HFFc6 (cell line): ENCODE measurements around the gene CDPF1. TPM values are rescaled to one million over a fixed set of nuclear protein-coding genes. Genes with fewer than 3 reads are reported as not detected.

Experiments used
- DNase-seq: peaks from one replicate; pipeline ENCODE4 v3.0.0-alpha.2; 2018
- H3K27ac Mint-ChIP-seq: 2 replicates; pipeline ENCODE4 v1.8.0; 2020; ENCODE audit warnings: mild to moderate bottlenecking, mixed read lengths
- H3K27me3 Mint-ChIP-seq: 2 replicates; pipeline ENCODE4 v1.8.0; 2021; ENCODE audit warnings: mild to moderate bottlenecking, moderate library complexity, mixed read lengths; ENCODE audit not compliant: insufficient read depth
- H3K36me3 Mint-ChIP-seq: 2 replicates; pipeline ENCODE4 v1.8.0; 2021; ENCODE audit warnings: low read depth, mixed read lengths
- H3K4me1 Mint-ChIP-seq: 2 replicates; pipeline ENCODE4 v1.8.0; 2020; ENCODE audit warnings: low read depth, mixed read lengths
- H3K4me3 Mint-ChIP-seq: 2 replicates; pipeline ENCODE4 v1.8.0; 2020; ENCODE audit warnings: mild to moderate bottlenecking, moderate library complexity, mixed read lengths
- H3K9me3 Mint-ChIP-seq: 2 replicates; pipeline ENCODE4 v1.8.0; 2020; ENCODE audit warnings: mild to moderate bottlenecking, mixed read lengths
- CTCF ChIP-seq: fragments of 200-600 bp; sonication (generic); IDR thresholded peaks from 2 replicates; pipeline ENCODE4 v1.5.0; 2021; ENCODE audit warnings: antibody characterized with exemption, mild to moderate bottlenecking
- total RNA-seq, 6 experiments: library from RNA; stranded (reverse); fragmentation: NEBNext Ultra II Directional; extraction: Animal tissue kit (Norgen Biotek cat#: 25700); gene quantifications; 2 replicates in 1 of 6; 3 replicates in 5 of 6; pipeline ENCODE4 v1.2.3, GENCODE V29; 2021

Gene CDPF1
- total RNA-seq, 6 experiments from 2014 or later = 6.4 to 9.3 (median 7.6) TPM

GRCh38 chr22:46259374-46259773 lies 9.3 kb upstream of the CDPF1 start:
- Mint-ChIP-seq H3K4me3 (no peak overlapping the region), H3K9me3 (peaks cover 16% of the 10 kb centered on the region), H3K27ac (no peak overlapping the region), H3K27me3 (peaks cover 29% of the 10 kb centered on the region), H3K36me3 (peaks cover 9% of the 10 kb centered on the region; the same call in 1 of the 2 replicates), H3K4me1 (peaks cover 19% of the 10 kb centered on the region)
- no peak for TF ChIP-seq CTCF
- no peak for DNase-seq

- Mint-ChIP-seq H3K9me3 (peaks cover 5% of the 10 kb centered on the region; the same call in 1 of the 2 replicates), H3K4me3 (no peak overlapping the region), H3K27ac (peak overlapping the region; percentile 56), H3K27me3 (peaks cover 26% of the 10 kb centered on the region; the same call in 1 of the 2 replicates), H3K36me3 (peaks cover 6% of the 10 kb centered on the region; the same call in 1 of the 2 replicates), H3K4me1 (peaks cover 31% of the 10 kb centered on the region)
- no peak for TF ChIP-seq CTCF
- peak; percentile 55 for DNase-seq
Measured at GRCh38 chr22:46256358-46256958, 6.4 kb upstream of the CDPF1 start.

GRCh38 chr22:46251816-46252380 lies 1.8 kb upstream of the CDPF1 start:
- TF ChIP-seq CTCF = no peak
- no peak for DNase-seq
- Mint-ChIP-seq H3K4me3 (peak overlapping the region; percentile 85; the same call in 1 of the 2 replicates), H3K9me3 (no peaks in the 10 kb centered on the region), H3K27me3 (no peaks in the 10 kb centered on the region; the same call in 1 of the 2 replicates), H3K36me3 (0 out of 2 replicates have a peak, but pooled peaks cover 5% of the 10 kb centered on the region), H3K4me1 (peaks cover 40% of the 10 kb centered on the region), H3K27ac (no peak overlapping the region)

- H3K27ac Mint-ChIP-seq = peak overlapping the region; percentile 66; the same call in 1 of the 2 replicates
- H3K36me3 Mint-ChIP-seq = 0 out of 2 replicates have a peak, but pooled peaks cover 5% of the 10 kb centered on the region
- no peaks in the 10 kb centered on the region; the same call in 1 of the 2 replicates for H3K27me3 Mint-ChIP-seq
- no peak for TF ChIP-seq CTCF
- DNase-seq = no peak
- peaks cover 33% of the 10 kb centered on the region for H3K4me1 Mint-ChIP-seq
- no peaks in the 10 kb centered on the region for H3K9me3 Mint-ChIP-seq
- peak overlapping the region; percentile 85 for H3K4me3 Mint-ChIP-seq
Measured at GRCh38 chr22:46251266-46251665, 1.2 kb upstream of the CDPF1 start.

GRCh38 chr22:46250783-46251125 lies 661 bp upstream of the CDPF1 start:
- H3K9me3 Mint-ChIP-seq = no peaks in the 10 kb centered on the region
- TF ChIP-seq CTCF = no peak
- H3K36me3 Mint-ChIP-seq = 0 out of 2 replicates have a peak, but pooled peaks cover 5% of the 10 kb centered on the region
- peak overlapping the region; percentile 66 for H3K27ac Mint-ChIP-seq
- no peak for DNase-seq
- peak overlapping the region; percentile 85 for H3K4me3 Mint-ChIP-seq
- no peaks in the 10 kb centered on the region; the same call in 1 of the 2 replicates for H3K27me3 Mint-ChIP-seq
- H3K4me1 Mint-ChIP-seq = peaks cover 30% of the 10 kb centered on the region
